Gastrocnemius medialis (tissue), 4 donors: ENCODE data around the gene AVPR2.

Experiments
- CTCF ChIP-seq, 5 experiments: fragments of 450-650 bp in 3 of 5; fragments of 200-600 bp in 2 of 5; sonication (generic) in 2 of 5; IDR thresholded peaks in 4 of 5; conservative IDR thresholded peaks in 1 of 5; 1 replicate in 4 of 5; 2 replicates in 1 of 5; pipeline ENCODE4 v1.5.1; 2016 to 2019; ENCODE audit warnings: antibody characterized with exemption in 5 of 5, mild to moderate bottlenecking in 3 of 5, moderate library complexity in 3 of 5
- POLR2A ChIP-seq, 2 donors: fragments of 450-650 bp; IDR thresholded peaks; one replicate each; pipeline ENCODE4 v1.6.1; 2017; ENCODE audit warnings: antibody characterized with exemption in 2 of 2, mild to moderate bottlenecking in 2 of 2, moderate library complexity in 2 of 2

DNA sequence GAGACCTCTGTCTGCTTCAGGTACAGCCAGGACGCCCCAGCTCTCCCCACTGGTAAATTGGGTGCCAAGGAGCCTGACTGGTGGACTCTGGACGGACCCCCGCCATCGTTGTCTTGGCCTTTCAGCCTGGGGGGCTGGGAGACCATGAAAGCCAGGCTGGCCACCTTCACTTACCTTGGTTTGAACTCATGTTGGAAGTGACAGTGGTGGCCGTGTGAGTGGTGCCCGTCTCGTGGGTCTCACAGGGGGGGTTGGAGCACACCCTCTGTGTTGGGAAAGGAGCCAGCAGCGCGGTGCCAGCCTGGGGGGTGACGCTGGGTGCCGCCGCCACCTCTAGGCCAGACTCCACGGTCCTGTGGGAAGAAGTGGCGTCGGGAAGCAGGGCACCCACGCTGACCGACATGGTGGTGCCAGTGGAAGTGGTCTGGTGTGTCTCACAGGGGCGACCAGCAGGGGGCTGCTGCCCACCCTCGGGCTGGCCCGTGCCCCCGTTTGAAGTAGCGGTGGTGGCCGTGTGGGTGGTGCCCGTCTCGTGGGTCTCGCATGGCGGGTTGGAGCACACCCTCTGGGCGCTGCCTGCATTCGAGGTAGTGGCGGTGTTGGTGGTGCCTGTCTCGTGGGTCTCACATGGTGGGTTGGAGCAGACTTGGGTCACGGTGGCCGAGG is 49.6 kb downstream of the AVPR2 start:
- TF ChIP-seq CTCF (IDR thresholded peaks at IDR 0.05 in 4 of 5, conservative IDR thresholded peaks at IDR 0.05 in 1 of 5) (no peak), POLR2A (IDR thresholded peaks at IDR 0.05) (no peak)
